Mesenchymal stem cell (in vitro differentiated cells and primary cell): ENCODE measurements around the gene PAPOLB. TPM values are rescaled to one million over a fixed set of nuclear protein-coding genes. Genes with fewer than 3 reads are reported as not detected.

Source experiments
- DNase-seq: peaks from one replicate; pipeline ENCODE4 v3.0.0-alpha.2; 2013
- H2AFZ ChIP-seq: one replicate; pipeline ENCODE4 v1.6.1; 2013; ENCODE audit warnings: low read depth, mild to moderate bottlenecking, control low read depth, inconsistent platforms, low read length, moderate library complexity
- H2AK5ac ChIP-seq: 2 replicates; pipeline ENCODE4 v1.6.1; 2013; ENCODE audit warnings: low read length, moderate library complexity, mild to moderate bottlenecking, inconsistent platforms; ENCODE audit not compliant: severe bottlenecking
- H2BK120ac ChIP-seq: one replicate; pipeline ENCODE4 v1.6.1; 2013; ENCODE audit warnings: low read depth, mild to moderate bottlenecking, inconsistent platforms, low read length, moderate library complexity
- H2BK12ac ChIP-seq, 2 experiments: one replicate each; pipeline ENCODE4 v1.6.1; 2013; ENCODE audit warnings: inconsistent platforms in 2 of 2, low read length in 2 of 2, mild to moderate bottlenecking in 2 of 2, moderate library complexity in 2 of 2, control low read depth in 1 of 2
- H2BK15ac ChIP-seq: one replicate; pipeline ENCODE4 v1.6.1; 2013; ENCODE audit warnings: mild to moderate bottlenecking, low read depth, inconsistent platforms; ENCODE audit not compliant: poor library complexity, severe bottlenecking
- H2BK5ac ChIP-seq: 2 replicates; pipeline ENCODE4 v1.6.1; 2013; ENCODE audit warnings: low read depth, mild to moderate bottlenecking, low read length, control low read depth, inconsistent platforms; ENCODE audit not compliant: poor library complexity, severe bottlenecking
- H3K14ac ChIP-seq, 2 experiments: one replicate each; pipeline ENCODE4 v1.6.1; 2013; ENCODE audit warnings: inconsistent platforms in 2 of 2, low read length in 2 of 2, control low read depth in 1 of 2, mild to moderate bottlenecking in 1 of 2, moderate library complexity in 1 of 2
- H3K18ac ChIP-seq, 2 experiments: one replicate each; pipeline ENCODE4 v1.6.1; 2013; ENCODE audit warnings: inconsistent platforms in 2 of 2, low read length in 2 of 2, control low read depth in 1 of 2, low read depth in 1 of 2, mild to moderate bottlenecking in 1 of 2
- H3K23ac ChIP-seq, 2 experiments: one replicate each; pipeline ENCODE4 v1.6.1; 2013; ENCODE audit warnings: inconsistent platforms in 2 of 2, low read length in 2 of 2, mild to moderate bottlenecking in 2 of 2, moderate library complexity in 2 of 2, control low read depth in 1 of 2
- H3K27ac ChIP-seq: 2 replicates; pipeline ENCODE4 v1.5.1; 2013; ENCODE audit warnings: mild to moderate bottlenecking, moderate library complexity, low read length, control low read depth, inconsistent platforms; ENCODE audit not compliant: poor library complexity, severe bottlenecking
- H3K27me3 ChIP-seq, 2 experiments: 2 replicates each; pipeline versions ENCODE4 v1.6.1 to v1.7.0; 2013; ENCODE audit warnings: low read length in 2 of 2, mild to moderate bottlenecking in 2 of 2, moderate library complexity in 2 of 2, control low read depth in 1 of 2, inconsistent platforms in 1 of 2; ENCODE audit not compliant: control insufficient read depth in 1 of 2, insufficient read depth in 1 of 2
- H3K36me3 ChIP-seq, 2 experiments: 2 replicates each; pipeline versions ENCODE4 v1.6.1 to v1.7.0; 2013; ENCODE audit warnings: low read length in 2 of 2, control low read depth in 1 of 2, inconsistent platforms in 1 of 2, low read depth in 1 of 2, mild to moderate bottlenecking in 1 of 2; ENCODE audit not compliant: insufficient read depth in 2 of 2, control insufficient read depth in 1 of 2
- H3K4ac ChIP-seq, 2 experiments: one replicate each; pipeline ENCODE4 v1.6.1; 2013; ENCODE audit warnings: inconsistent platforms in 2 of 2, low read length in 2 of 2, mild to moderate bottlenecking in 2 of 2, moderate library complexity in 2 of 2, control low read depth in 1 of 2, low read depth in 1 of 2
- H3K4me1 ChIP-seq: 2 replicates; pipeline ENCODE4 v1.6.1; 2013; ENCODE audit warnings: low read depth, low read length, control low read depth; ENCODE audit not compliant: control insufficient read depth, insufficient read depth
- H3K4me2 ChIP-seq: 2 replicates; pipeline ENCODE4 v1.6.1; 2013; ENCODE audit warnings: low read length, mild to moderate bottlenecking, inconsistent platforms; ENCODE audit not compliant: poor library complexity, severe bottlenecking
- H3K4me3 ChIP-seq, 2 experiments: 2 replicates each; pipeline versions ENCODE4 v1.5.1 to v1.7.0; 2013; ENCODE audit warnings: low read length in 2 of 2, mild to moderate bottlenecking in 2 of 2, control low read depth in 1 of 2, low read depth in 1 of 2; ENCODE audit not compliant: insufficient read depth in 1 of 2
- H3K79me1 ChIP-seq: replicated peaks from 2 replicates; pipeline ENCODE4 v1.6.1; 2013; ENCODE audit warnings: mild to moderate bottlenecking, control low read depth, low read length, inconsistent platforms; ENCODE audit not compliant: poor library complexity, severe bottlenecking
- H3K9ac ChIP-seq: 2 replicates; pipeline ENCODE4 v1.7.0; 2013; ENCODE audit warnings: mild to moderate bottlenecking, low read length, moderate library complexity
- H3K9me3 ChIP-seq: 2 replicates; pipeline ENCODE4 v1.7.0; 2013; ENCODE audit warnings: mild to moderate bottlenecking, low read length; ENCODE audit not compliant: control insufficient read depth
- H4K8ac ChIP-seq: one replicate; pipeline ENCODE4 v1.6.1; 2013; ENCODE audit warnings: inconsistent platforms, mild to moderate bottlenecking, low read length, moderate library complexity
- H4K91ac ChIP-seq: one replicate; pipeline ENCODE4 v1.6.1; 2013; ENCODE audit warnings: mild to moderate bottlenecking, low read length, inconsistent platforms
- WGBS: methylation state at CpG from one replicate; pipeline ENCODE4 v1.1.7; 2013; ENCODE audit warnings: mixed read lengths; 5-methylcytosine and 5-hydroxymethylcytosine counted together
- polyA plus RNA-seq, 2 experiments: library from polyadenylated mRNA; stranded (reverse); fragments of 200-250 nt; gene quantifications; one replicate each; pipeline ENCODE4 v1.2.3, GENCODE V29; 2013

The PAPOLB gene
- polyA plus RNA-seq (2013, experiment 1 of 2), result not detected
- not detected for polyA plus RNA-seq (2013, experiment 2 of 2)

DNA sequence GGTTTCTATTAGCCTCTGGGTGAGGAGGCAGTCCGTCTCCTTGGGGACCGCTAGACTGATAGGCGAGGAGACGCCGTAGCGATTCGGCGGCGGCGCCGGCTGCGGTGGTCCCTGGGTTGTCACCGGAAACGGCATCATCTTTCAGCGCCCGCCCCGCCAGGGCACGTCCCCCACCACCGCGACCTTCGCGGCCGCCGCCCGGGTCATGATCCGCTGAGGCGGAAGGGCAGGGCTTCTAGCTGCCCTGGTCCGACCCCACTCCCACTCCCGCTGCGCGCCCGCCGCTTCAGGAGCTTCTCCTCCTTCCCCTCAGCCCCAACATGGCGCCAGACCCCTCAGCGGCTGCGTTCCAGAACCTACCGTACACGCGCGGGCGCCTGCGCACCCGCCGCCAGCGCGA lies at the start of gene PAPOLB:
TSS of gene PAPOLB (minus strand) at position 358 of the 400 bp plus-strand sequence. CDS start at position 138, 220 bp downstream.
- H2AFZ ChIP-seq, result no peak within 1 kb of the TSS
- H2AK5ac ChIP-seq, result no peak within 1 kb of the TSS
- H2BK15ac ChIP-seq, result no peak within 1 kb of the TSS
- H4K8ac ChIP-seq, result no peak within 1 kb of the TSS
- H4K91ac ChIP-seq, result no peak within 1 kb of the TSS
- no peak within 1 kb of the TSS for H3K23ac ChIP-seq
- no peak within 1 kb of the TSS for H2BK5ac ChIP-seq
- no peak for DNase-seq
- H2BK12ac ChIP-seq, result no peak within 1 kb of the TSS
- no peaks in the 10 kb centered on the region for H3K79me1 ChIP-seq
- H3K27ac ChIP-seq, result no peak within 1 kb of the TSS
- peaks cover 13% of the 10 kb centered on the region for H3K9me3 ChIP-seq
- H3K4me2 ChIP-seq, result no peak within 1 kb of the TSS
- no peak within 1 kb of the TSS for H2BK120ac ChIP-seq
- no peak within 1 kb of the TSS for H3K4ac ChIP-seq
- no peak within 1 kb of the TSS for H3K4me3 ChIP-seq
- no peak within 1 kb of the TSS for H3K14ac ChIP-seq
- no peak within 1 kb of the TSS for H3K18ac ChIP-seq
- peak within 1 kb of the TSS; percentile 24 for H3K9ac ChIP-seq
- H3K36me3 ChIP-seq, result no peaks in the 10 kb centered on the region
- no peaks in the 10 kb centered on the region for H3K4me1 ChIP-seq
- peaks cover 11 to 19% of the 10 kb centered on the region in 2 experiments for H3K27me3 ChIP-seq
- 97% methylated on average over 37 of the region's 46 CpGs for WGBS

DNA sequence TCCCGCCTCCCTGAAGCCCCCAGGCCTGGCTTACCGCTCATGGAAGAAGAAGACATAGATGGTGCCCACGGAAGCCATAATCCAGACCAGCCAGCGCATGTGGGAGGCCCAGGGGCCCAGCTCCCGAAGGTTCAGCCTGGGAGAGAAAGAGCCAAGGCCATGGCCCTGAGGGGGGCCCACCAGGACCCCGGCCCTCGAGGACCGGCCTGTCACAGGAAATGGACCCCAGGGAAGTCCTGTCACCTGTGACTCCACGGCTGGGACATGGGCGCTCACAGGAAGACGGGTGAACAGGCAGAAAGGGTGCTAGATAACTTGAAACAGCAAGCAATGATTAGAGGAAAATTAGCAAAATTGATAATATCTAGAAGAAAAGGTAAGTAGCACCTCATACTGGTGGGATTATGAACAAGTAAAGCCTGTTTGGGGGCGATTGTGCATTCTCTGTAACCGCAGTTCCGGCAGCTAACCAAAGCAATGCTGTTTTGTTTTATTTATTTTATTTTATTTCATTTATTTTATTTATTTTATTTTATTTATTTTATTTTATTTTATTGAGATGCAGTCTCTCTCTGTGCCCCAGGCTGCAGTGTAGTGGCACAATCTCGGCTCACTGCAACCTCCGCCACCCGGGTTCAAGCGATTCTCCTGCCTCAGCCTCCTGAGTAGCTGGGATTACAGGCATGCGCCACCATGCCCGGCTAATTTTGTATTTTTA lies 49.4 kb upstream of the PAPOLB start:
- no peak overlapping the region for H2BK15ac ChIP-seq
- WGBS, result 74% methylated on average over 17 of the region's 20 CpGs
- H3K79me1 ChIP-seq, result no peaks in the 10 kb centered on the region
- no peak overlapping the region for H2BK12ac ChIP-seq
- H4K91ac ChIP-seq, result no peak overlapping the region
- H3K9me3 ChIP-seq, result peaks cover 10% of the 10 kb centered on the region
- H3K14ac ChIP-seq, result no peak overlapping the region
- H3K18ac ChIP-seq, result no peak overlapping the region
- no peak for DNase-seq
- no peak overlapping the region for H3K4me2 ChIP-seq
- no peak overlapping the region for H2AK5ac ChIP-seq
- no peak overlapping the region for H3K23ac ChIP-seq
- H3K36me3 ChIP-seq, result no peaks in the 10 kb centered on the region
- H3K9ac ChIP-seq, result no peak overlapping the region
- no peak overlapping the region for H3K4me3 ChIP-seq
- peaks cover 0 to 13% of the 10 kb centered on the region in 2 experiments for H3K27me3 ChIP-seq
- H3K4me1 ChIP-seq, result no peaks in the 10 kb centered on the region
- no peak overlapping the region for H2AFZ ChIP-seq
- no peak overlapping the region for H4K8ac ChIP-seq
- H3K4ac ChIP-seq, result no peak overlapping the region
- no peak overlapping the region for H3K27ac ChIP-seq
- H2BK120ac ChIP-seq, result no peak overlapping the region
- H2BK5ac ChIP-seq, result no peak overlapping the region

DNA sequence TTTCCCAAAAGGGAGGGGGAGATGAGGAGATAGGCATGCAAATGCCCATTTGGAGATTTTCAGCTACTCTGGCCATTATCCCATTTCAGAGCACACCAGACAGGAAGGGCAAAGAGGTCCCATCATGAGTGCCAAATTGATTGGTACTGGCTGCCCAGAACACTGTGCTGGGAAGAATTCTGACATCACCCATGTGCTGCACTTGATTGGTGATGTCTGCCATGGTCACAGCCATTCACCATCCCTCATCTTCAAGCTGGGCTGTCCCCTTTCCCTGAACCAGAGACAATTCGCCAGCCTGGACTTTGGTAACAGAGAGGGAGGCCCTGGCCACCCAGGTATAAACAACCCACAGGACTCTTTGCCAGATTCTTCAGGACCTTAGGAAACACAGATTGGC lies 44.9 kb upstream of the PAPOLB start:
- Histone ChIP-seq H2AFZ (no peak overlapping the region), H4K8ac (no peak overlapping the region), H3K9ac (no peak overlapping the region), H3K79me1 (no peaks in the 10 kb centered on the region), H4K91ac (no peak overlapping the region), H3K9me3 (peaks cover 10% of the 10 kb centered on the region), H3K4me1 (no peaks in the 10 kb centered on the region), H3K4me2 (no peak overlapping the region), H3K4me3 (no peak overlapping the region), H3K4ac (no peak overlapping the region), H3K23ac (no peak overlapping the region), H3K14ac (no peak overlapping the region), H3K27me3 (peaks cover 19 to 39% of the 10 kb centered on the region in 2 experiments), H3K18ac (no peak overlapping the region), H2BK12ac (no peak overlapping the region), H2AK5ac (no peak overlapping the region), H2BK120ac (no peak overlapping the region), H2BK5ac (no peak overlapping the region), H2BK15ac (no peak overlapping the region), H3K36me3 (no peaks in the 10 kb centered on the region), H3K27ac (no peak overlapping the region)
- WGBS, result 93% methylated on average over 1 of the region's 1 CpG
- no peak for DNase-seq

DNA sequence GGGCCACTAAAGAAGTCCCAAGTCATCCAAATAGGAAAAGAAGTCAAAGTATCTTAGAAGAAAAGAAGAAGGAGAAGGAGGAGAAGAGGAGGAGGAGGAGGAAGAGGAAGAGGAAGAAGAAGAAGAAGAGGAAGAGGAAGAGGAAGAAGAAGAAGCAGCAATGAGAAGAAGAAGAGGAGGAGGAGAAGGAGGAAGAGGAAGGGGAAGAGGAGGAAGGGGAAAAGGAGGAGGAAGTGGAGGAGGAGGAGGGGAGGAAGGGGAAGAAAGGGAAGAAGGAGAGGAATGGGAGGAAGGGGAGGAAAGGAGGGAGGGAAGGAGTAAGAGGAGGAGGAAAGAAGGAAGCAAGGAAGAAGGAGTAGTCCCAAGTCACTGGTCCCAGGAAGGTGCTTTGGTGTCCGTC lies 43.3 kb upstream of the PAPOLB start:
- Histone ChIP-seq H2BK5ac (no peak overlapping the region), H3K27ac (no peak overlapping the region), H3K36me3 (no peaks in the 10 kb centered on the region), H3K14ac (no peak overlapping the region), H3K18ac (no peak overlapping the region), H4K8ac (no peak overlapping the region), H3K79me1 (no peaks in the 10 kb centered on the region), H3K4ac (no peak overlapping the region), H2AK5ac (no peak overlapping the region), H3K4me1 (no peaks in the 10 kb centered on the region), H2BK120ac (no peak overlapping the region), H3K9ac (no peak overlapping the region), H2BK15ac (no peak overlapping the region), H2BK12ac (no peak overlapping the region), H4K91ac (no peak overlapping the region), H3K4me2 (no peak overlapping the region), H3K9me3 (peaks cover 10% of the 10 kb centered on the region), H3K27me3 (peaks cover 19 to 44% of the 10 kb centered on the region in 2 experiments), H3K4me3 (no peak overlapping the region), H3K23ac (no peak overlapping the region), H2AFZ (no peak overlapping the region)
- WGBS, result 100% methylated on average over 1 of the region's 1 CpG
- DNase-seq, result no peak
